HTR-8/SVneo (cell line): ENCODE results near the gene ADCK2.
"Not testable (repeated sequence)": the region's sequence is repeated elsewhere in the genome, so short reads cannot be mapped to it uniquely, and the experiment has no call there.

ENCODE experiments used
- DNase-seq: peaks from one replicate; pipeline ENCODE4 v3.0.0; 2011; ENCODE audit warnings: low spot score, mixed read lengths; ENCODE audit not compliant: insufficient read length
- FAIRE-seq: peaks from 2 replicates; lab custom pipeline; 2011; peaks lifted over from hg19 to GRCh38; lab: Jason Lieb, UNC

Gene ADCK2

GRCh38 chr7:140672382-140673062, at the start of gene ADCK2:
ADCK2 (plus strand) TSS chr7:140672945; CDS start chr7:140673331, 386 bp downstream.
- DNase-seq (peak; percentile 69), FAIRE-seq (no peak)

GRCh38 chr7:140623980-140624379, 48.8 kb upstream of the ADCK2 start:
- DNase-seq: no peak
- no peak for FAIRE-seq

DNA sequence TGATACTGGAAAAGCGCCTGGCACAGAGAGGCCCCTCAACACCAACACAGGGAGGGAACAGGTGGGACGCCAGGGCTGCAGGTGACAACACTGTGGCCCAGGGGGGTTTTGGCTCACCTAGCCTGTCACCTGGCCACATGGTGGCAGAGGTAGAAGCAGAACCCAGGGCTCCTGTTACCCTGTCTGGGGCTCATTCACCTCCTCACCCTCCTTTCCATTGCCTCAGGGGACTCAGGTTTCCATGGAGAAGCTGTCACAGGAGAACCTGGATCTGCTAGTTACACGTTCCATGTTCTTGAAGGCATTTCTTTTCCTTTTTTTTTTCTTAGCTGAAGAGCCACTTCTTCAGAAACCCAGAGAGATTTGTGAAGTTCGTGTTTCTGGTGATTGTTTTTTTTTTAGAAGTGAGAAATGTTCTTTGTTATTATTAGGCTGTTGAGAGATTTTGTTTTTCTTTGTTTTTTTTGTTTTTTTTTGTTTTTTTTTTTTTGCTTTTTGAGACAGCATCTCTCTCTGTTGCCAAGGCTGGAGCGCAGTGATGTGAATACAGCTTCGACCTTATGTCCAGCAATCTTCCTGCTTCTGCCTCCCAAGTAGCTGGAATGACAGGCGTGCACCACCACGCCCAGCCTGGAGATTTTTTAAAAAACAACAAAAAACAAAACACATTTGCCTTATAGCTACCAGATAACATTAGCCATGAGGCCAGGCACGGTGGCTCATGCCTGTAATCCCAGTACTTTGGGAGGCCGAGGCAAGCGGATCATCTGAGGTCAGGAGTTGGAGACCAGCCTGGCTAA, 48.2 kb upstream of the ADCK2 start:
- DNase-seq (no peak), FAIRE-seq (no peak)

DNA sequence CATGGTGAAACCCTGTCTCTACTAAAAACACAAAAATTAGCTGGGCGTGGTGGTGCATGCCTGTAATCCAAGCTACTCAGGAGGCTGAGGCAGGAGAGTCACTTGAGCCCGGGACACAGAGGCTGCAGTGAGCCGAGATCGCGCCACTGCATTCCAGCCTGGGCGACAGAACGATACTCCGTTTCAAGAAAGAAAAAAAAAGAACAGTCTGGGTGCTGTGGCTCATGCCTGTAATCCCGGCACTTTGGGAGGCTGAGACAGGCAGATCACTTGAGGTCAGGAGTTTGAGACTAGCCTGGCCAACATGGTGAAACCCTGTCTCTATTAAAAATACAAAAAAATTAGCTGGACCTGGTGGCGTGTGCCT, 47.6 kb upstream of the ADCK2 start:
- FAIRE-seq, DNase-seq: not testable (repeated sequence)

- peak; percentile 90 for DNase-seq
- FAIRE-seq: peak; percentile 83
These were observed 46.6 kb upstream of the ADCK2 start for GRCh38 chr7:140625908-140626868.

DNA sequence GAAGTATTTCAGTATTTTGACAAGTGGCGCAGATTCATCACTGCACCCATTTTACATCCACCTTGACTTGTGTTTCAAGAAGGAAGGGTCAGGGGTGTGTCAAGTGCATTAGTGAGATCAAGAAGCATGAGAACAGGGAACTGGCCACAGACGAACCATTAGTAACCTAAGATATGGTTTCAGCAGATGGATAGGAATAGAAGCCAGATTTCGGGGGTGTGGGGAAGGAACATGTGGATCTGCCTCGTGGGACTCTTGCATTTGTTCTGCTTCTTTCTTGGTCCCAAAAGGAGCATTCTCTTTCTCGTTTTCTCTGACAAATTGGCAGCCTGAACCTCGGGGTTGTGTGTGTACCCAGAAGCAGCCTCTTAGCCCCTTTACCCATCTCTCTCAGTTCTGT, 41.7 kb upstream of the ADCK2 start:
- FAIRE-seq (no peak), DNase-seq (no peak)

GRCh38 chr7:140631602-140632001, 41.1 kb upstream of the ADCK2 start:
- no peak for FAIRE-seq
- no peak for DNase-seq

DNA sequence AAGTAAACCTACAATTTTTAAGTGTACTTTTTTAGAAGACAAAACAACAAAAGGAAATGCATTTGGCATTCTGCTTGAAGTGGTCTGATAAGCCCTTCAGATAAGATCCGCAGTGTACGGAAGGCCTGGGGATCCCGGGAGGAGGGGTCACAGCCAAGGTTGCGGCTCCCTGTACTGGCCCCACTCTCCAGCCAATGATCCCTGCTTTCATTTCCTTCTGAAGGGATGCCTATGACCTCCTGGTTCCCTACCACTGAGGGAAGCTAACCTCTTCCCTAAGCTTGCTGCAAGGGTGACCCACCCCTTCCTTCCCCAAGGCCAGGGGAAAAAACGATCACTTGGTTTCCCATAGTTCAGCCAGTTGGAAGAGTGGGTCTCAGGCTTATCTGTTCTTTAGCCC, 37.4 kb upstream of the ADCK2 start:
- FAIRE-seq (no peak), DNase-seq (no peak)

DNA sequence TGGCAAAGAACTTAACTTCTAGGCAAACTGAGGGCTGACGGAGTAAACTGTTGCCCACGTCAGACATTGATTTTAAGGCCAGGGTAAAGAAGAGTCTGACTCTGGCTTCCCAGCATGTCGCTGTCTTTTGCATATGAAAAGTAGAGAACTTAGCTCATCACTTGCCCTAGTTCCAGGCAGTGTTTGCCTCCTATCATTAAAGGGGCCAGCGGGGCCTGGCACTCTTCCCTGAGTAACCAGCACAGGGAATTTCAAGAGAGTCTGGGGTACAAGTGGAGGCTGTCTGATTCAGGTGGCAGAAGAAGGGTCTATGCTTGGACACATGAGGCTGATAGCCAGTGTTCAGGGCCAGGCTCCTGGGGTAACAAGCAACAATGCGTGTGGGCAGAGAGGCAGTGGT, 36.9 kb upstream of the ADCK2 start:
- FAIRE-seq (no peak), DNase-seq (no peak)

GRCh38 chr7:140637400-140637799, 35.3 kb upstream of the ADCK2 start:
- no peak for FAIRE-seq
- no peak for DNase-seq

- FAIRE-seq: no peak
- no peak for DNase-seq
These were observed 34.5 kb upstream of the ADCK2 start for GRCh38 chr7:140638173-140638791.

- DNase-seq (no peak), FAIRE-seq (no peak)
These were observed 33.2 kb upstream of the ADCK2 start for GRCh38 chr7:140639366-140640053.

GRCh38 chr7:140640060-140640637, 32.6 kb upstream of the ADCK2 start:
- FAIRE-seq: peak; percentile 38
- DNase-seq: no peak

DNA sequence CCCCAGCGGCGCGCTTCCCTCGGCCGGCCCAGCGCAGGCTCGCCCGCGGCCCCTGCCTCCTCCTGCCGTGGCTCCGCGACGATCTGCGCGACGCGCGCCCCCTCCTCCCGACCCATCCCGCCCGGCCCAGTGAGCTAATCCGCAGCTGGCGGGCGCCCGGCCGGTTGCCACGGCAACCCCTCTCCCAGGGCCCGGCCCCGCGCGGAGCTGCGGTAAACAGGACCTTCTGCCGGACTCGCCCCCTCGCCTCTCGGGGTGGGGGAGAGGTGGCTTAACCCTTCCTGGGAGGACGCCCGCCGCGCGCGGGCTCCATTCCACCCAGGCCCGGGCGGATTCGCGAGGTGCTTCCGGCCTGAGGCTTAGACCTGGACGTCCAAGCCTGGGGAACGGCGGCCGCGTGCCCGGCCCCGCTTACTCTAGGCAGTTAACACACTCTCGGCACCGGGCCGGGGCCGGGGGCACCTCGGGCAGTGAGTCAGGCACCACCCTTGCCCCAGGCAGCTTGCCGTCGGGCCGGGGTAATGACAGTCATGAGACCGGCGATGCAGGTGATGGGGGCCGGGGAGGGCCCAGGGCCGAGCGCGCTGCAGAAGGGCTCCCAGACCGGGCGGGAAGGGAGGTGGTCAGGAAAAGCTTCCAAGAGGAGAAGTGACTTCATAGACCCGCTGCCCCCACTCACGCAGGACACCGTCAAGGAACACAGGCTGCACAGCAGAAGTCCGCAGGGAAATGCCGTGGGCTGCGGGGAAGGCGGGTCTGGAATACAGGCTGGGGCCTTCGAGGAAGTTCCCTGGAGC, 31.8 kb upstream of the ADCK2 start, which contains the start of gene DENND2A:
Gene DENND2A (minus strand): TSS at position 87 of the 797 bp plus-strand sequence. CDS start 38,416 bp downstream, outside the sequence.
- peak; percentile 55 for DNase-seq

GRCh38 chr7:140641524-140642195, 31.1 kb upstream of the ADCK2 start:
- DNase-seq (no peak), FAIRE-seq (no peak)

More for the DNA sequence above, 31.8 kb upstream of the ADCK2 start, which contains the start of gene DENND2A:
- peak; percentile 4 for FAIRE-seq

- FAIRE-seq (no peak), DNase-seq (no peak)
These were observed 29.3 kb upstream of the ADCK2 start for GRCh38 chr7:140643416-140643815.

GRCh38 chr7:140644761-140645160, 28.0 kb upstream of the ADCK2 start:
- FAIRE-seq, DNase-seq: not testable (repeated sequence)
